IMR-90 (cell line): ENCODE results near the gene ITGAL. TPM values are rescaled to one million over a fixed set of nuclear protein-coding genes. Genes with fewer than 3 reads are reported as not detected.
A peak's percentile ranks its signal among the peaks of the same experiment; 100 is the strongest.

Experiments
- ATAC-seq: fragments of 200-7000 bp; cut with Tn5 transposase; 2 replicates; pipeline ENCODE4 v1.9.1; 2020; ENCODE audit warnings: low read depth, mild to moderate bottlenecking, moderate library complexity
- BruUV-seq: library from RNA; stranded (reverse); fragments of 400-500 nt; replicated peaks from 2 replicates; lab custom pipeline; 2021; lab: Mats Ljungman, UMichigan
- CTCF ChIA-PET: fragments of 300-600 bp; formaldehyde crosslinking; extraction: SDS; loops from one replicate; lab custom pipeline; 2021; ENCODE audit warnings: antibody characterized with exemption; lab: Yijun Ruan, JAX
- POLR2A ChIA-PET: fragments of 300-600 bp; sonication (Branson Sonifier 250); formaldehyde crosslinking; loops from one replicate; lab custom pipeline; 2022; ENCODE audit warnings: antibody characterized with exemption; ENCODE audit not compliant: unreplicated experiment; lab: Charles Lee
- DNase-seq: peaks from one replicate; pipeline ENCODE4 v3.0.0; 2013
- H2AFZ ChIP-seq: replicated peaks from 2 replicates; pipeline ENCODE3; 2013; ENCODE audit warnings: low read length, mild to moderate bottlenecking; ENCODE audit not compliant: poor library complexity
- H2AK5ac ChIP-seq: 2 replicates; pipeline ENCODE4 v1.6.1; 2013; ENCODE audit warnings: low read depth, low read length, inconsistent platforms
- H2AK9ac ChIP-seq: replicated peaks from 2 replicates; pipeline ENCODE3; 2013; ENCODE audit warnings: mild to moderate bottlenecking, low read depth, low read length, moderate library complexity; ENCODE audit not compliant: poor library complexity
- H2BK120ac ChIP-seq: 2 replicates; pipeline ENCODE4 v1.6.1; 2013; ENCODE audit warnings: low read depth, low read length, inconsistent platforms
- H2BK15ac ChIP-seq: 3 replicates; pipeline ENCODE4 v1.6.1; 2013; ENCODE audit warnings: low read depth, low read length, inconsistent platforms
- H2BK20ac ChIP-seq: 2 replicates; pipeline ENCODE4 v1.6.1; 2013; ENCODE audit warnings: low read depth, mild to moderate bottlenecking, inconsistent platforms, low read length, moderate library complexity
- H2BK5ac ChIP-seq: 2 replicates; pipeline ENCODE4 v1.6.1; 2013; ENCODE audit warnings: mild to moderate bottlenecking, low read depth, low read length, inconsistent platforms; ENCODE audit not compliant: poor library complexity, severe bottlenecking
- H3K14ac ChIP-seq: replicated peaks from 2 replicates; pipeline ENCODE4 v1.6.1; 2013; ENCODE audit warnings: low read depth, low read length, inconsistent platforms
- H3K18ac ChIP-seq: 2 replicates; pipeline ENCODE4 v1.6.1; 2013; ENCODE audit warnings: low read depth, low read length, control low read depth
- H3K23ac ChIP-seq: 2 replicates; pipeline ENCODE4 v1.6.1; 2013; ENCODE audit warnings: low read depth, low read length, inconsistent platforms
- H3K27ac ChIP-seq: 2 replicates; pipeline ENCODE4 v1.5.1; 2013; ENCODE audit warnings: mild to moderate bottlenecking, control low read depth, low read length; ENCODE audit not compliant: insufficient read depth
- H3K27me3 ChIP-seq: 2 replicates; pipeline ENCODE4 v1.6.1; 2013; ENCODE audit warnings: low read length; ENCODE audit not compliant: control insufficient read depth, insufficient read depth
- H3K36me3 ChIP-seq: 2 replicates; pipeline ENCODE4 v1.6.1; 2013; ENCODE audit warnings: low read length, mixed read lengths; ENCODE audit not compliant: control insufficient read depth, insufficient read depth
- H3K4ac ChIP-seq: 2 replicates; pipeline ENCODE4 v1.6.1; 2013; ENCODE audit warnings: low read depth, low read length, inconsistent platforms
- H3K4me1 ChIP-seq: 2 replicates; pipeline ENCODE4 v1.6.1; 2013; ENCODE audit warnings: low read length, mixed read lengths; ENCODE audit not compliant: control insufficient read depth, insufficient read depth
- H3K4me2 ChIP-seq: 2 replicates; pipeline ENCODE4 v1.6.1; 2013; ENCODE audit warnings: low read depth, mild to moderate bottlenecking, control low read depth, low read length, moderate library complexity
- H3K4me3 ChIP-seq: 2 replicates; pipeline ENCODE4 v1.5.1; 2013; ENCODE audit warnings: low read depth, mild to moderate bottlenecking, control low read depth, low read length, moderate library complexity; ENCODE audit not compliant: insufficient read depth
- H3K56ac ChIP-seq: 2 replicates; pipeline ENCODE4 v1.6.1; 2013; ENCODE audit warnings: low read length, inconsistent platforms; ENCODE audit not compliant: insufficient read depth; ENCODE audit errors: extremely low read depth
- H3K79me1 ChIP-seq, 2 experiments: 2 replicates each; pipeline ENCODE4 v1.6.1; 2013; ENCODE audit warnings: low read length in 2 of 2, inconsistent platforms in 1 of 2, low read depth in 1 of 2
- H3K9ac ChIP-seq: 2 replicates; pipeline ENCODE4 v1.6.1; 2013; ENCODE audit warnings: low read depth, low read length, control low read depth
- H3K9me1 ChIP-seq: 2 replicates; pipeline ENCODE4 v1.6.1; 2013; ENCODE audit warnings: low read length, inconsistent platforms; ENCODE audit not compliant: insufficient read depth
- H3K9me3 ChIP-seq: 2 replicates; pipeline ENCODE4 v1.6.1; 2013; ENCODE audit warnings: low read length; ENCODE audit not compliant: control insufficient read depth, insufficient read depth
- H4K20me1 ChIP-seq: 2 replicates; pipeline ENCODE4 v1.6.1; 2013; ENCODE audit warnings: low read length, inconsistent platforms; ENCODE audit not compliant: insufficient read depth
- H4K5ac ChIP-seq: 2 replicates; pipeline ENCODE4 v1.6.1; 2013; ENCODE audit warnings: mild to moderate bottlenecking, low read depth, low read length, control low read depth
- H4K8ac ChIP-seq, 2 experiments: 2 replicates each; pipeline ENCODE4 v1.6.1; 2013; ENCODE audit warnings: low read depth in 2 of 2, low read length in 2 of 2, control low read depth in 1 of 2, inconsistent platforms in 1 of 2
- H4K91ac ChIP-seq: 2 replicates; pipeline ENCODE4 v1.6.1; 2013; ENCODE audit warnings: low read depth, low read length, inconsistent platforms; ENCODE audit not compliant: insufficient read depth
- BHLHE40 ChIP-seq: fragments of 150-350 bp; IDR thresholded peaks from 2 replicates; pipeline ENCODE4 v1.6.1; 2016; ENCODE audit warnings: mild to moderate bottlenecking, low read depth, low read length
- CEBPB ChIP-seq: IDR thresholded peaks from 2 replicates; pipeline ENCODE4 v1.6.1; 2012; ENCODE audit warnings: low read depth, low read length, improper control_type of control experiment
- CHD1 ChIP-seq: IDR thresholded peaks from 2 replicates; pipeline ENCODE4 v1.6.1; 2012; ENCODE audit warnings: low read depth, low read length, improper control_type of control experiment
- CTCF ChIP-seq: conservative IDR thresholded peaks from 2 replicates; pipeline ENCODE4 v1.5.1; 2012; ENCODE audit warnings: mild to moderate bottlenecking, low read depth, low read length, improper control_type of control experiment
- ELK1 ChIP-seq: fragments of 150-350 bp; IDR thresholded peaks from 2 replicates; pipeline ENCODE4 v1.6.1; 2016; ENCODE audit warnings: low read depth, mild to moderate bottlenecking, low read length, moderate library complexity, borderline replicate concordance
- FOS ChIP-seq: fragments of 150-350 bp; IDR thresholded peaks from 2 replicates; pipeline ENCODE4 v1.6.1; 2016; ENCODE audit warnings: low read depth, low read length
- MAFK ChIP-seq: IDR thresholded peaks from 2 replicates; pipeline ENCODE4 v1.6.1; 2012; ENCODE audit warnings: low read depth, low read length, improper control_type of control experiment
- MAZ ChIP-seq: IDR thresholded peaks from 2 replicates; pipeline ENCODE4 v1.6.1; 2012; ENCODE audit warnings: low read depth, mild to moderate bottlenecking, low read length, improper control_type of control experiment, moderate library complexity, borderline replicate concordance
- NFE2L2 ChIP-seq: fragments of 150-350 bp; IDR thresholded peaks from 2 replicates; pipeline ENCODE4 v1.6.1; 2016; ENCODE audit warnings: low read depth, mild to moderate bottlenecking, low read length
- POLR2A ChIP-seq: IDR thresholded peaks from 2 replicates; pipeline ENCODE4 v1.6.1; 2012; ENCODE audit warnings: mild to moderate bottlenecking, low read depth, low read length
- RAD21 ChIP-seq: IDR thresholded peaks from 2 replicates; pipeline ENCODE4 v1.6.1; 2012; ENCODE audit warnings: low read length, improper control_type of control experiment
- RCOR1 ChIP-seq: IDR thresholded peaks from 2 replicates; pipeline ENCODE4 v1.6.1; 2012; ENCODE audit warnings: mild to moderate bottlenecking, low read length, improper control_type of control experiment; ENCODE audit not compliant: insufficient replicate concordance
- RFX5 ChIP-seq: IDR thresholded peaks from 2 replicates; pipeline ENCODE4 v1.8.0; 2012; ENCODE audit warnings: low read depth, mild to moderate bottlenecking, low read length, moderate library complexity
- SMC3 ChIP-seq: fragments of 150-350 bp; IDR thresholded peaks from 2 replicates; pipeline ENCODE4 v1.6.1; 2016; ENCODE audit warnings: low read depth, mild to moderate bottlenecking, antibody characterized with exemption, low read length, moderate library complexity
- USF2 ChIP-seq: fragments of 150-350 bp; IDR thresholded peaks from 2 replicates; pipeline ENCODE4 v1.6.1; 2017; ENCODE audit warnings: mild to moderate bottlenecking, antibody characterized with exemption, low read length, low read depth
- WGBS, 2 experiments: methylation state at CpG; one replicate each; pipeline versions ENCODE4 v1.1.5 to v1.1.7; 2013; ENCODE audit warnings: missing lambda C conversion rate in 2 of 2; ENCODE audit not compliant: insufficient read length in 1 of 2; ENCODE audit errors: extremely low coverage in 2 of 2; 5-methylcytosine and 5-hydroxymethylcytosine counted together
- dilution Hi-C: fragments of 300-500 bp; cut with HindIII; formaldehyde crosslinking; loops from one replicate; pipeline ENCODE4 v1.14.3; 2018; ENCODE audit warnings: low sequenced_read_pairs; ENCODE audit not compliant: unreplicated experiment
- in situ Hi-C: fragments of 300-500 bp; cut with MboI; formaldehyde crosslinking; loops from 3 replicates; pipeline ENCODE4 v1.14.3; 2019; ENCODE audit warnings: low sequenced_read_pairs, inconsistent platforms, mixed read lengths
- intact Hi-C: fragments of 100-400 bp; cut with micrococcal nuclease; formaldehyde crosslinking; loops from 2 replicates; pipeline ENCODE4 v1.10.0; 2022
- polyA plus RNA-seq, 3 experiments: library from polyadenylated mRNA; depleted of rRNA; stranded (reverse); fragments of >200 nt; gene quantifications; 2 replicates each; pipeline ENCODE4 v1.2.3, GENCODE V29; 2012; ENCODE audit warnings: low replicate concordance in 1 of 3
- total RNA-seq: library from RNA; depleted of rRNA; stranded (reverse); fragments of >200 nt; gene quantifications from 2 replicates; pipeline ENCODE4 v1.2.3, GENCODE V29; 2012

The ITGAL gene
- total and polyA plus RNA-seq, 2 of the 4 experiments (the other 2 are of a cell fraction): not detected

DNA sequence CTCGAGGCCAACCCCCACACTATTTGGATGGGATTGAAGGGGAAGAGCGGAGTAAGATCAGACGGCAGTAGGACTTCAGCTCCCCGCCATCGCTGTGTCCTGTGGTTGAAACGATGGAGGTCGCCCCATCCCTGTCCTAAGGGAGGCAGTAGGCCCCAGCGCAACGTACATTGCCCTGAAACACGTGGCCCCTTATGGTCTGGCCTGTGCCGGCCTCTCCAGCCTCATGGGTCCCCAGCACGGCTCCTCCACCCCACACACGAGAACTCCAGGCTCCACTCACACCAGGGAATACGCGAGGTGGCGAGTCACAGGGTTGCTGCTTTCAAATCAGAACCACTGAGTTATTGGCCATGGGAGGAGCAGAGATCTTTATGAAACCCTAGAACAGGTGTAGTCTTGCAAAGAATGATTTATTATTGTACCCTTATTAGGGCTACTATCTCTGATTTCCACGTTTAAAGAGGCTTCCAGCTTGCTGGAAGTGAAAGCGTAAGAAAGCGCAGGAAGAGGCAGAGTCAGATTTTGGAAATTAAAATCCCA is 42.0 kb upstream of the ITGAL start:
- in situ Hi-C loops: no loop called here
- BruUV-seq: no TSS peak
- Histone ChIP-seq H3K79me1 (peaks cover 15 to 19% of the 10 kb centered on the region in 2 experiments), H3K9ac (0 out of 2 replicates have a peak overlapping the region, but pooled peaks have one; percentile 7), H2AFZ (peak overlapping the region; percentile 100), H3K14ac (no peak overlapping the region; the same call in 1 of the 2 replicates), H3K4me2 (peak overlapping the region; percentile 72), H3K36me3 (peaks cover 6% of the 10 kb centered on the region), H4K20me1 (no peaks in the 10 kb centered on the region; the same call in 1 of the 2 replicates), H2BK120ac (no peak overlapping the region), H3K56ac (no peak overlapping the region), H2AK9ac (peak overlapping the region; percentile 60), H3K4me1 (peaks cover 3% of the 10 kb centered on the region; the same call in 1 of the 2 replicates), H4K5ac (peak overlapping the region; percentile 71), H3K23ac (no peak overlapping the region), H3K4ac (peak overlapping the region; percentile 49), H3K9me1 (peaks cover 6% of the 10 kb centered on the region), H2BK15ac (no peak overlapping the region), H3K18ac (no peak overlapping the region), H3K27ac (no peak overlapping the region), H2AK5ac (0 out of 2 replicates have a peak overlapping the region, but pooled peaks have one; percentile 15), H4K91ac (peak overlapping the region; percentile 25; the same call in 1 of the 2 replicates), H3K9me3 (no peaks in the 10 kb centered on the region), H2BK20ac (no peak overlapping the region), H3K27me3 (peaks cover 7% of the 10 kb centered on the region), H3K4me3 (peak overlapping the region; percentile 23), H4K8ac (peak overlapping the region; percentile 81 to 93), H2BK5ac (no peak overlapping the region)
- DNase-seq (no peak), ATAC-seq (peak; percentile 1)
- dilution Hi-C loops: no loop called here
- 27% methylated on average over 4 of the region's 19 CpGs; no CpG with 5 or more reads in 1 of the 2 experiments for WGBS, 2 experiments
- intact Hi-C loops: loop anchor here (1.0 kb wide), 1 partner anchor 198 kb away; no protein-coding TSS in a partner anchor
- CTCF ChIA-PET: interaction anchor here (0.6 to 1.5 kb wide), 7 partner anchors 8 to 511 kb away, joined by 3 to 6 read pairs (median 3); no protein-coding TSS in a partner anchor
- POLR2A ChIA-PET: no interaction called here
- TF ChIP-seq RCOR1 (no peak), MAFK (no peak), NFE2L2 (no peak), MAZ (no peak), BHLHE40 (no peak), SMC3 (no peak), CTCF (no peak), POLR2A (no peak), ELK1 (no peak), CHD1 (no peak), FOS (no peak), RFX5 (no peak), USF2 (no peak), CEBPB (no peak), RAD21 (no peak)
